Neutrophil (primary cell): ENCODE data around the gene LECT2.

Experiments
- H3K27ac ChIP-seq: fragments of 200-600 bp; sonication (generic); 2 replicates; pipeline ENCODE4 v1.5.1; 2016; ENCODE audit warnings: mild to moderate bottlenecking, moderate library complexity
- H3K27me3 ChIP-seq: fragments of 200-600 bp; sonication (generic); 2 replicates; pipeline ENCODE4 v1.6.0; 2016; ENCODE audit warnings: mild to moderate bottlenecking
- H3K36me3 ChIP-seq: fragments of 200-600 bp; sonication (generic); 2 replicates; pipeline ENCODE4 v1.5.1; 2017
- H3K4me1 ChIP-seq, 2 experiments: fragments of 200-600 bp in 1 of 2; sonication (generic) in 1 of 2; 1 replicate in 1 of 2; 2 replicates in 1 of 2; pipeline versions ENCODE4 v1.5.1 to v1.6.1; 2013 to 2016; ENCODE audit warnings: low read depth in 1 of 2, low read length in 1 of 2, mild to moderate bottlenecking in 1 of 2, moderate library complexity in 1 of 2; ENCODE audit not compliant: control insufficient read depth in 1 of 2, insufficient read depth in 1 of 2
- H3K4me3 ChIP-seq, 2 experiments: fragments of 200-600 bp in 1 of 2; sonication (generic) in 1 of 2; 1 replicate in 1 of 2; 2 replicates in 1 of 2; pipeline ENCODE4 v1.5.1; 2013 to 2016; ENCODE audit warnings: low read depth in 1 of 2, low read length in 1 of 2, mild to moderate bottlenecking in 1 of 2, moderate library complexity in 1 of 2
- H3K9me3 ChIP-seq: fragments of 200-600 bp; sonication (generic); 2 replicates; pipeline ENCODE4 v1.5.1; 2016
- CTCF ChIP-seq: fragments of 200-600 bp; sonication (generic); IDR thresholded peaks from 2 replicates; pipeline ENCODE4 v1.5.1; 2016; ENCODE audit warnings: antibody characterized with exemption

Gene LECT2

GRCh38 chr5:135999406-136000139, 44.8 kb upstream of the LECT2 start:
- Histone ChIP-seq H3K27me3 (peaks cover 6% of the 10 kb centered on the region), H3K4me3 (no peak overlapping the region), H3K9me3 (no peaks in the 10 kb centered on the region), H3K4me1 (peaks cover 11 to 16% of the 10 kb centered on the region in 2 experiments), H3K36me3 (no peaks in the 10 kb centered on the region), H3K27ac (no peak overlapping the region)
- TF ChIP-seq CTCF, result no peak

- TF ChIP-seq CTCF, result no peak
- Histone ChIP-seq H3K27me3 (peaks cover 6% of the 10 kb centered on the region), H3K9me3 (no peaks in the 10 kb centered on the region), H3K36me3 (no peaks in the 10 kb centered on the region), H3K4me3 (no peak overlapping the region), H3K27ac (no peak overlapping the region), H3K4me1 (peaks cover 11 to 16% of the 10 kb centered on the region in 2 experiments)
Measured at GRCh38 chr5:135998889-135999288, 44.1 kb upstream of the LECT2 start.

- TF ChIP-seq CTCF, result no peak
- Histone ChIP-seq H3K4me3 (no peak overlapping the region), H3K36me3 (no peaks in the 10 kb centered on the region), H3K27ac (no peak overlapping the region), H3K27me3 (peaks cover 6% of the 10 kb centered on the region), H3K4me1 (peaks cover 11 to 16% of the 10 kb centered on the region in 2 experiments), H3K9me3 (no peaks in the 10 kb centered on the region)
Measured at GRCh38 chr5:135997673-135998335, 43.0 kb upstream of the LECT2 start.

- TF ChIP-seq CTCF, result no peak
- no peaks in the 10 kb centered on the region for H3K36me3 ChIP-seq
- no peaks in the 10 kb centered on the region for H3K9me3 ChIP-seq
- no peak overlapping the region for H3K4me3 ChIP-seq
- peaks cover 9 to 15% of the 10 kb centered on the region in 2 experiments for H3K4me1 ChIP-seq
- no peak overlapping the region for H3K27ac ChIP-seq
- peaks cover 6% of the 10 kb centered on the region for H3K27me3 ChIP-seq
Measured at GRCh38 chr5:135996611-135997010, 41.8 kb upstream of the LECT2 start.

GRCh38 chr5:135995976-135996375, 41.2 kb upstream of the LECT2 start:
- peaks cover 4 to 9% of the 10 kb centered on the region in 2 experiments for H3K4me1 ChIP-seq
- H3K27ac ChIP-seq, result no peak overlapping the region
- H3K36me3 ChIP-seq, result no peaks in the 10 kb centered on the region
- TF ChIP-seq CTCF, result no peak
- peaks cover 6% of the 10 kb centered on the region for H3K27me3 ChIP-seq
- no peak overlapping the region for H3K4me3 ChIP-seq
- no peaks in the 10 kb centered on the region for H3K9me3 ChIP-seq
